Naive B cell (primary cell): ENCODE results near the gene DPYD. TPM values are rescaled to one million over a fixed set of nuclear protein-coding genes. Genes with fewer than 3 reads are reported as not detected.

Experiments used
- ATAC-seq, 2 donors: fragments of 150-1000 bp; cut with Tn5 transposase; 2 replicates each; pipeline ENCODE4 v1.10.0; 2021; ENCODE audit warnings: low read depth in 2 of 2, mild to moderate bottlenecking in 2 of 2, moderate library complexity in 2 of 2
- DNase-seq: peaks from one replicate; pipeline ENCODE4 v3.0.0; 2022
- H3K27ac Mint-ChIP-seq, 6 donors: one replicate each; pipeline ENCODE4 v1.8.0; 2020 to 2022; ENCODE audit warnings: mild to moderate bottlenecking in 6 of 6, mixed read lengths in 6 of 6, moderate library complexity in 5 of 6, inconsistent platforms in 2 of 6
- H3K27me3 Mint-ChIP-seq, 3 donors: one replicate each; pipeline ENCODE4 v1.8.0; 2021 to 2022; ENCODE audit warnings: mixed read lengths in 3 of 3, mild to moderate bottlenecking in 1 of 3
- H3K36me3 Mint-ChIP-seq, 2 donors: one replicate each; pipeline ENCODE4 v1.8.0; 2020 to 2022; ENCODE audit warnings: mixed read lengths in 2 of 2, inconsistent platforms in 1 of 2, mild to moderate bottlenecking in 1 of 2
- H3K4me1 Mint-ChIP-seq, 3 donors: one replicate each; pipeline ENCODE4 v1.8.0; 2020 to 2022; ENCODE audit warnings: mixed read lengths in 3 of 3, inconsistent platforms in 1 of 3, mild to moderate bottlenecking in 1 of 3, moderate library complexity in 1 of 3
- H3K4me3 Mint-ChIP-seq, 8 donors: one replicate each; pipeline ENCODE4 v1.8.0; 2020 to 2022; ENCODE audit warnings: mild to moderate bottlenecking in 8 of 8, mixed read lengths in 8 of 8, moderate library complexity in 8 of 8, inconsistent platforms in 2 of 8
- H3K9me3 Mint-ChIP-seq, 7 donors: one replicate each; pipeline ENCODE4 v1.8.0; 2020 to 2022; ENCODE audit warnings: mixed read lengths in 7 of 7, mild to moderate bottlenecking in 5 of 7, inconsistent platforms in 2 of 7, moderate library complexity in 1 of 7
- polyA plus RNA-seq, 6 donors: library from polyadenylated mRNA; unstranded; fragments of 300-500 nt; fragmentation: Illumina TruSeq; gene quantifications; one replicate each; pipeline ENCODE4 v1.2.3, GENCODE V29; 2021; ENCODE audit warnings: low read depth in 6 of 6

The DPYD gene
- 10 to 100 TPM; 13.9 to 24.6 (median 19.1) TPM for polyA plus RNA-seq

- H3K4me1 Mint-ChIP-seq = peaks cover 8 to 23% (median 17%) of the 10 kb centered on the region in 3 donors
- ATAC-seq (peak; percentile 86), DNase-seq (peak; percentile 82)
- peak within 1 kb of the TSS; percentile 90 to 99 (median 97) for H3K4me3 Mint-ChIP-seq
- H3K27me3 Mint-ChIP-seq = no peaks in the 10 kb centered on the region
- no peaks in the 10 kb centered on the region for H3K36me3 Mint-ChIP-seq
- H3K9me3 Mint-ChIP-seq = no peaks in the 10 kb centered on the region
- peak within 1 kb of the TSS; percentile 91 to 97 (median 94) for H3K27ac Mint-ChIP-seq
Observed at GRCh38 chr1:97920832-97921571, at the start of gene DPYD. Gene DPYD (minus strand): TSS chr1:97921034. CDS start chr1:97920922, 112 bp downstream.

- H3K4me3 Mint-ChIP-seq = no peak overlapping the region
- no peak for ATAC-seq
- H3K27ac Mint-ChIP-seq = no peak overlapping the region
- no peaks in the 10 kb centered on the region for H3K9me3 Mint-ChIP-seq
- H3K27me3 Mint-ChIP-seq = peaks cover 0 to 17% (median 3%) of the 10 kb centered on the region in 3 donors
- no peak for DNase-seq
- H3K36me3 Mint-ChIP-seq = no peaks in the 10 kb centered on the region
- no peaks in the 10 kb centered on the region for H3K4me1 Mint-ChIP-seq
Observed at GRCh38 chr1:97960470-97960869, 39.6 kb upstream of the DPYD start.

- DNase-seq (no peak), ATAC-seq (no peak)
- Mint-ChIP-seq H3K4me3 (no peak overlapping the region), H3K27me3 (peaks cover 0 to 15% (median 14%) of the 10 kb centered on the region in 3 donors), H3K27ac (no peak overlapping the region), H3K9me3 (no peaks in the 10 kb centered on the region), H3K4me1 (no peaks in the 10 kb centered on the region), H3K36me3 (no peaks in the 10 kb centered on the region)
Observed at GRCh38 chr1:97947695-97948094, 26.9 kb upstream of the DPYD start.

GRCh38 chr1:97943354-97943753 lies 22.5 kb upstream of the DPYD start:
- ATAC-seq (no peak), DNase-seq (no peak)
- H3K27ac Mint-ChIP-seq = no peak overlapping the region
- no peak overlapping the region for H3K4me3 Mint-ChIP-seq
- peaks cover 0 to 16% (median 13%) of the 10 kb centered on the region in 3 donors for H3K27me3 Mint-ChIP-seq
- H3K9me3 Mint-ChIP-seq = no peaks in the 10 kb centered on the region
- H3K36me3 Mint-ChIP-seq = no peaks in the 10 kb centered on the region
- no peaks in the 10 kb centered on the region for H3K4me1 Mint-ChIP-seq

GRCh38 chr1:97942161-97943123 lies 21.6 kb upstream of the DPYD start:
- Mint-ChIP-seq H3K9me3 (no peaks in the 10 kb centered on the region), H3K36me3 (no peaks in the 10 kb centered on the region), H3K27ac (peak overlapping the region in 1 of 6 donors; percentile 16), H3K4me1 (no peaks in the 10 kb centered on the region), H3K27me3 (peaks cover 0 to 16% (median 13%) of the 10 kb centered on the region in 3 donors), H3K4me3 (no peak overlapping the region)
- no peak for DNase-seq
- ATAC-seq = no peak

- Mint-ChIP-seq H3K4me3 (no peak overlapping the region), H3K27me3 (peaks cover 0 to 18% (median 6%) of the 10 kb centered on the region in 3 donors), H3K4me1 (no peaks in the 10 kb centered on the region), H3K27ac (peak overlapping the region in 1 of 6 donors; percentile 55), H3K36me3 (no peaks in the 10 kb centered on the region), H3K9me3 (no peaks in the 10 kb centered on the region)
- DNase-seq (no peak), ATAC-seq (no peak)
Observed at GRCh38 chr1:97938285-97938642, 17.4 kb upstream of the DPYD start.

- Mint-ChIP-seq H3K36me3 (no peaks in the 10 kb centered on the region), H3K27me3 (peaks cover 0 to 18% (median 9%) of the 10 kb centered on the region in 3 donors), H3K9me3 (no peaks in the 10 kb centered on the region), H3K4me3 (no peak overlapping the region), H3K27ac (peak overlapping the region in 1 of 6 donors; percentile 43), H3K4me1 (no peaks in the 10 kb centered on the region)
- DNase-seq (no peak), ATAC-seq (no peak)
Observed at GRCh38 chr1:97936976-97937375, 16.1 kb upstream of the DPYD start.

GRCh38 chr1:97934491-97934890 lies 13.7 kb upstream of the DPYD start:
- no peak overlapping the region for H3K27ac Mint-ChIP-seq
- H3K36me3 Mint-ChIP-seq = no peaks in the 10 kb centered on the region
- ATAC-seq = no peak

GRCh38 chr1:97929874-97930851 lies 9.3 kb upstream of the DPYD start:
- H3K9me3 Mint-ChIP-seq = no peaks in the 10 kb centered on the region
- H3K27ac Mint-ChIP-seq = no peak overlapping the region
- no peak overlapping the region for H3K4me3 Mint-ChIP-seq
- H3K27me3 Mint-ChIP-seq = peaks cover 0 to 10% (median 4%) of the 10 kb centered on the region in 3 donors
- no peaks in the 10 kb centered on the region for H3K4me1 Mint-ChIP-seq
- no peak for DNase-seq
- no peaks in the 10 kb centered on the region for H3K36me3 Mint-ChIP-seq
- ATAC-seq = no peak

More at GRCh38 chr1:97934491-97934890, 13.7 kb upstream of the DPYD start:
- Mint-ChIP-seq H3K9me3 (no peaks in the 10 kb centered on the region), H3K4me1 (no peaks in the 10 kb centered on the region), H3K27me3 (peaks cover 0 to 10% (median 4%) of the 10 kb centered on the region in 3 donors), H3K4me3 (no peak overlapping the region)
- no peak for DNase-seq

GRCh38 chr1:97926017-97926708 lies 5.3 kb upstream of the DPYD start:
- Mint-ChIP-seq H3K9me3 (no peaks in the 10 kb centered on the region), H3K4me1 (peaks cover 0 to 4% (median 3%) of the 10 kb centered on the region in 3 donors), H3K27ac (no peak overlapping the region), H3K36me3 (no peaks in the 10 kb centered on the region), H3K4me3 (no peak overlapping the region), H3K27me3 (no peaks in the 10 kb centered on the region)
- no peak for DNase-seq
- ATAC-seq = no peak

- no peaks in the 10 kb centered on the region for H3K27me3 Mint-ChIP-seq
- H3K4me3 Mint-ChIP-seq = no peak overlapping the region
- H3K4me1 Mint-ChIP-seq = peaks cover under 1 to 5% (median 4%) of the 10 kb centered on the region in 3 donors
- DNase-seq (no peak), ATAC-seq (no peak)
- no peak overlapping the region for H3K27ac Mint-ChIP-seq
- no peaks in the 10 kb centered on the region for H3K36me3 Mint-ChIP-seq
- no peaks in the 10 kb centered on the region for H3K9me3 Mint-ChIP-seq
Observed at GRCh38 chr1:97925151-97925550, 4.3 kb upstream of the DPYD start.

GRCh38 chr1:97923811-97924210 lies 3.0 kb upstream of the DPYD start:
- no peak for ATAC-seq
- Mint-ChIP-seq H3K27ac (no peak overlapping the region), H3K27me3 (no peaks in the 10 kb centered on the region), H3K36me3 (no peaks in the 10 kb centered on the region), H3K4me1 (peaks cover 8 to 17% (median 13%) of the 10 kb centered on the region in 3 donors), H3K4me3 (peak overlapping the region in 1 of 8 donors; percentile 98), H3K9me3 (no peaks in the 10 kb centered on the region)
- DNase-seq = no peak
